GM19240 (cell line): ENCODE measurements around the gene GALK1.
"Not testable (repeated sequence)": the region's sequence is repeated elsewhere in the genome, so short reads cannot be mapped to it uniquely, and the experiment has no call there.

Experiments
- DNase-seq: peaks from one replicate; pipeline ENCODE4 v3.0.0; 2011; ENCODE audit warnings: low spot score; ENCODE audit not compliant: insufficient read length

GALK1 gene

GRCh38 chr17:75784473-75785015 lies 19.6 kb upstream of the GALK1 start, which contains the start of gene UNK:
UNK (plus strand) TSS chr17:75784806; CDS start chr17:75784881, 75 bp downstream.
- DNase-seq = peak; percentile 84

GRCh38 chr17:75783803-75784472 lies 18.9 kb upstream of the GALK1 start:
- DNase-seq = no peak

GRCh38 chr17:75783069-75783783 lies 18.2 kb upstream of the GALK1 start:
- DNase-seq = no peak

- no peak for DNase-seq
These were observed 15.2 kb upstream of the GALK1 start for GRCh38 chr17:75779987-75780889.

GRCh38 chr17:75779250-75779986 lies 14.4 kb upstream of the GALK1 start:
- DNase-seq = peak; percentile 86

GRCh38 chr17:75778861-75779249 lies 13.9 kb upstream of the GALK1 start:
- no peak for DNase-seq

GRCh38 chr17:75778066-75778860 lies 13.3 kb upstream of the GALK1 start:
- DNase-seq = not testable (repeated sequence)

GRCh38 chr17:75777296-75777922 lies 12.4 kb upstream of the GALK1 start:
- DNase-seq = no peak

- DNase-seq = no peak
These were observed 11.6 kb upstream of the GALK1 start for GRCh38 chr17:75776386-75777295.

- DNase-seq = no peak
These were observed 10.1 kb upstream of the GALK1 start for GRCh38 chr17:75774991-75775668.

- no peak for DNase-seq
These were observed 9.5 kb upstream of the GALK1 start for GRCh38 chr17:75774471-75774990.

- no peak for DNase-seq
These were observed 8.9 kb upstream of the GALK1 start for GRCh38 chr17:75773808-75774470.

- DNase-seq = no peak
These were observed 8.3 kb upstream of the GALK1 start for GRCh38 chr17:75773121-75773807.

- no peak for DNase-seq
These were observed 6.6 kb upstream of the GALK1 start for GRCh38 chr17:75771334-75772281.

GRCh38 chr17:75769536-75769935 lies 4.5 kb upstream of the GALK1 start:
- no peak for DNase-seq
